Neural progenitor cell (in vitro differentiated cells): ENCODE results near the gene ADGRD1. TPM values are rescaled to one million over a fixed set of nuclear protein-coding genes. Genes with fewer than 3 reads are reported as not detected.

ENCODE experiments used
- DNase-seq: peaks from one replicate; pipeline ENCODE4 v3.0.0-alpha.2; 2016; ENCODE audit warnings: low spot score
- H2AFZ ChIP-seq: fragments of 200-600 bp; sonication (generic); replicated peaks from 2 replicates; pipeline ENCODE4 v1.6.1; 2016; ENCODE audit warnings: antibody characterized with exemption
- H3F3A ChIP-seq: fragments of 200-600 bp; sonication (generic); 2 replicates; pipeline ENCODE4 v1.6.1; 2016; ENCODE audit warnings: antibody characterized with exemption, low read depth
- H3K27ac ChIP-seq: fragments of 200-600 bp; sonication (generic); 2 replicates; pipeline ENCODE4 v1.5.1; 2016; ENCODE audit warnings: mild to moderate bottlenecking
- H3K27me3 ChIP-seq: fragments of 200-600 bp; sonication (generic); 2 replicates; pipeline ENCODE4 v1.6.1; 2016; ENCODE audit warnings: mild to moderate bottlenecking, moderate library complexity
- H3K36me3 ChIP-seq: fragments of 200-600 bp; sonication (generic); 2 replicates; pipeline ENCODE4 v1.5.1; 2016
- H3K4me1 ChIP-seq: fragments of 200-600 bp; sonication (generic); 2 replicates; pipeline ENCODE4 v1.6.1; 2016; ENCODE audit warnings: mixed run types
- H3K4me2 ChIP-seq: fragments of 200-600 bp; sonication (generic); 2 replicates; pipeline ENCODE4 v1.6.1; 2016
- H3K4me3 ChIP-seq: fragments of 200-600 bp; sonication (generic); 2 replicates; pipeline ENCODE4 v1.5.1; 2016
- H3K79me2 ChIP-seq: fragments of 200-600 bp; sonication (generic); 2 replicates; pipeline ENCODE4 v1.6.1; 2016; ENCODE audit warnings: low read depth
- H3K9ac ChIP-seq: fragments of 200-600 bp; sonication (generic); 2 replicates; pipeline ENCODE4 v1.6.1; 2016
- H3K9me3 ChIP-seq: fragments of 200-600 bp; sonication (generic); 2 replicates; pipeline ENCODE4 v1.5.1; 2016; ENCODE audit warnings: low read depth
- H4K20me1 ChIP-seq: fragments of 200-600 bp; sonication (generic); 2 replicates; pipeline ENCODE4 v1.6.1; 2016; ENCODE audit warnings: low read depth
- H3K27ac Mint-ChIP-seq: 3 replicates; pipeline ENCODE4 v1.8.0; 2021; ENCODE audit warnings: mixed read lengths
- H3K27me3 Mint-ChIP-seq: 2 replicates; pipeline ENCODE4 v1.8.0; 2022; ENCODE audit warnings: low read depth, mild to moderate bottlenecking, inconsistent platforms, moderate library complexity, mixed read lengths; ENCODE audit not compliant: insufficient read depth
- H3K36me3 Mint-ChIP-seq: 3 replicates; pipeline ENCODE4 v1.8.0; 2021; ENCODE audit warnings: mixed read lengths
- H3K4me1 Mint-ChIP-seq: 3 replicates; pipeline ENCODE4 v1.8.0; 2021; ENCODE audit warnings: mixed read lengths
- H3K4me3 Mint-ChIP-seq: 3 replicates; pipeline ENCODE4 v1.8.0; 2021; ENCODE audit warnings: mild to moderate bottlenecking, moderate library complexity, mixed read lengths
- H3K9me3 Mint-ChIP-seq: 3 replicates; pipeline ENCODE4 v1.8.0; 2020; ENCODE audit warnings: mixed read lengths
- CTCF ChIP-seq: fragments of 200-600 bp; sonication (generic); IDR thresholded peaks from 2 replicates; pipeline ENCODE4 v1.5.1; 2017; ENCODE audit warnings: antibody characterized with exemption, mild to moderate bottlenecking
- EZH2 ChIP-seq: fragments of 200-600 bp; sonication (generic); IDR thresholded peaks from 2 replicates; pipeline ENCODE4 v1.6.1; 2017; ENCODE audit warnings: antibody characterized with exemption, mild to moderate bottlenecking, moderate library complexity
- EZH2phosphoT487 ChIP-seq: fragments of 200-600 bp; sonication (generic); IDR thresholded peaks from 2 replicates; pipeline ENCODE4 v1.6.1; 2017; ENCODE audit warnings: antibody characterized with exemption
- total RNA-seq: library from RNA; depleted of rRNA; stranded (reverse); fragments of >200 nt; gene quantifications from 2 replicates; pipeline ENCODE4 v1.2.3, GENCODE V29; 2015; ENCODE audit warnings: low replicate concordance

The ADGRD1 gene
- total RNA-seq, 1 donor from 2014 or later, result not detected

- TF ChIP-seq EZH2, result no peak
- Mint-ChIP-seq H3K36me3 (no peaks in the 10 kb centered on the region), H3K9me3 (no peaks in the 10 kb centered on the region), H3K4me1 (peaks cover 4% of the 10 kb centered on the region), H3K27me3 (peaks cover 21% of the 10 kb centered on the region), H3K4me3 (no peak overlapping the region), H3K27ac (no peak overlapping the region)
- Histone ChIP-seq H3K27me3 (no peaks in the 10 kb centered on the region), H3K27ac (no peak overlapping the region), H3F3A (no peaks in the 10 kb centered on the region), H2AFZ (no peak overlapping the region), H3K36me3 (no peaks in the 10 kb centered on the region), H4K20me1 (no peaks in the 10 kb centered on the region), H3K9me3 (no peaks in the 10 kb centered on the region), H3K4me3 (no peak overlapping the region), H3K79me2 (no peaks in the 10 kb centered on the region), H3K9ac (no peak overlapping the region), H3K4me2 (no peak overlapping the region), H3K4me1 (no peaks in the 10 kb centered on the region)
- DNase-seq, result no peak
Observed at GRCh38 chr12:130966443-130967030, 12.8 kb downstream of the ADGRD1 start.

DNA sequence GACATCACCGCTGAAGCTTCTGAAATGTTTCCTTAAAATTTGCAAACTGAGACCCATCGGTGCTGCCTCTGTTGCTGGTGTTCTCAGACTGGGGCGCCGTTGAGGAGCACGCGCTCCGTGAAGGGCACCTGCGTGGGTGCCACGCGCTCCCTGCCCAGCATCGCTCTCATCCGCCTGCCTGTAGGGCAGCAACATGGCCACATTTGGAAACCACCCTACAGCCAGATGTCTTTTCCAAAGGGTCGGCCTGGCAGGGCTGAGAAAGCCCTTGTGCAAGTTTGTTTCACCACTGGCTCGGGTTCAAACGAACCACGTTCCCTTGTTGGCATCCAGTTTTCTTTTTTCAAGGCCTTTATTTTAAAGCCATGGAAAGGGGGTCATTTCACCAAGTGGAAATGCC lies 13.9 kb downstream of the ADGRD1 start:
- no peaks in the 10 kb centered on the region for H3K79me2 ChIP-seq
- H3K36me3 Mint-ChIP-seq, result no peaks in the 10 kb centered on the region
- no peaks in the 10 kb centered on the region for H3K27me3 ChIP-seq
- H3K27ac ChIP-seq, result no peak overlapping the region
- no peak overlapping the region for H3K4me3 ChIP-seq
- H3K9me3 ChIP-seq, result no peaks in the 10 kb centered on the region
- H3K36me3 ChIP-seq, result no peaks in the 10 kb centered on the region
- no peak overlapping the region for H2AFZ ChIP-seq
- no peaks in the 10 kb centered on the region for H3K4me1 ChIP-seq
- no peaks in the 10 kb centered on the region for H3F3A ChIP-seq
- no peak overlapping the region for H3K4me3 Mint-ChIP-seq
- DNase-seq, result no peak
- no peaks in the 10 kb centered on the region for H3K9me3 Mint-ChIP-seq
- H3K9ac ChIP-seq, result no peak overlapping the region
- H3K4me2 ChIP-seq, result no peak overlapping the region
- peaks cover 17% of the 10 kb centered on the region for H3K27me3 Mint-ChIP-seq
- TF ChIP-seq EZH2phosphoT487 (no peak), CTCF (no peak), EZH2 (no peak)
- H3K27ac Mint-ChIP-seq, result no peak overlapping the region
- no peaks in the 10 kb centered on the region for H3K4me1 Mint-ChIP-seq
- no peaks in the 10 kb centered on the region for H4K20me1 ChIP-seq

GRCh38 chr12:130968611-130969010 lies 14.9 kb downstream of the ADGRD1 start:
- Histone ChIP-seq H3K27me3 (no peaks in the 10 kb centered on the region), H3K79me2 (no peaks in the 10 kb centered on the region), H2AFZ (no peak overlapping the region), H3K4me2 (no peak overlapping the region), H3F3A (no peaks in the 10 kb centered on the region), H3K36me3 (no peaks in the 10 kb centered on the region), H4K20me1 (no peaks in the 10 kb centered on the region), H3K4me3 (no peak overlapping the region), H3K9me3 (no peaks in the 10 kb centered on the region), H3K27ac (no peak overlapping the region), H3K4me1 (no peaks in the 10 kb centered on the region), H3K9ac (no peak overlapping the region)
- DNase-seq, result no peak
- Mint-ChIP-seq H3K36me3 (no peaks in the 10 kb centered on the region), H3K9me3 (no peaks in the 10 kb centered on the region), H3K27ac (no peak overlapping the region), H3K4me1 (no peaks in the 10 kb centered on the region), H3K4me3 (no peak overlapping the region), H3K27me3 (peaks cover 18% of the 10 kb centered on the region)
- TF ChIP-seq CTCF (no peak), EZH2phosphoT487 (no peak), EZH2 (no peak)

DNA sequence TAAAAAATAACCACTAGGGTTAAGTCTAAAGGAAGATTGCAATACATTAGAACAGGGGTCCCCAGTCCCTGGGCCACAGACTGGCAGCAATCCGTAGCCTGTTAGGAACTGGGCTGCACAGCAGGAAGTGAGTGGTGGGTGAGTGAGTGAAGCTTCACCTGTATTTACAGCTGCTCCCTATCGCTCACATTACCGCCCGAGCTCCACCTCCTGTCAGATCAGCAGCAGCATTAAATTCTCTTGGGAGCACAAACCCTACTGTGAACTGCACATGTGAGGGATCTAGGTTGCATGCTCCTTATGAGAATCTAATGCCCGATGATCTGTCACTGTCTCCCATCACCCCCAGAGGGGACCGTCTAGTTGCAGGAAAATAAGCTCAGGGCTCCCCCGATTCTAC lies 15.5 kb downstream of the ADGRD1 start:
- H3K4me3 ChIP-seq, result no peak overlapping the region
- Mint-ChIP-seq H3K9me3 (no peaks in the 10 kb centered on the region), H3K4me1 (no peaks in the 10 kb centered on the region), H3K27me3 (peaks cover 18% of the 10 kb centered on the region), H3K4me3 (no peak overlapping the region), H3K27ac (no peak overlapping the region), H3K36me3 (no peaks in the 10 kb centered on the region)
- no peak overlapping the region for H3K27ac ChIP-seq
- no peaks in the 10 kb centered on the region for H4K20me1 ChIP-seq
- no peaks in the 10 kb centered on the region for H3K9me3 ChIP-seq
- no peak for DNase-seq
- no peaks in the 10 kb centered on the region for H3K27me3 ChIP-seq
- H3K79me2 ChIP-seq, result no peaks in the 10 kb centered on the region
- no peak overlapping the region for H3K9ac ChIP-seq
- no peak overlapping the region for H3K4me2 ChIP-seq
- TF ChIP-seq CTCF (no peak), EZH2 (no peak), EZH2phosphoT487 (no peak)
- no peaks in the 10 kb centered on the region for H3K4me1 ChIP-seq
- H3F3A ChIP-seq, result no peaks in the 10 kb centered on the region
- H3K36me3 ChIP-seq, result no peaks in the 10 kb centered on the region
- H2AFZ ChIP-seq, result no peak overlapping the region
